Activated CD8-positive, alpha-beta memory T cell treated with anti-CD3 and anti-CD28 coated beads, Interleukin-2, amount 50 U/mL, for 24 hours (primary cell): ENCODE data around the gene EGFLAM.
"Not testable (repeated sequence)": the region's sequence is repeated elsewhere in the genome, so short reads cannot be mapped to it uniquely, and the experiment has no call there.

Source experiments
- DNase-seq: peaks from one replicate; pipeline ENCODE4 v3.0.0-alpha.2; 2020; ENCODE audit errors: extremely low read depth

EGFLAM gene

GRCh38 chr5:38329132-38329715 lies 70.9 kb downstream of the EGFLAM start:
- no peak for DNase-seq

GRCh38 chr5:38330207-38330606 lies 71.8 kb downstream of the EGFLAM start:
- no peak for DNase-seq

GRCh38 chr5:38331831-38332230 lies 73.5 kb downstream of the EGFLAM start:
- DNase-seq, result no peak

GRCh38 chr5:38333181-38333580 lies 74.8 kb downstream of the EGFLAM start:
- not testable (repeated sequence) for DNase-seq

- no peak for DNase-seq
These were observed 80.1 kb downstream of the EGFLAM start for GRCh38 chr5:38338455-38338854.

- DNase-seq, result no peak
These were observed 81.1 kb downstream of the EGFLAM start for GRCh38 chr5:38339446-38339845.

GRCh38 chr5:38341056-38341455 lies 82.7 kb downstream of the EGFLAM start:
- DNase-seq, result no peak

- DNase-seq, result no peak
These were observed 83.3 kb downstream of the EGFLAM start for GRCh38 chr5:38341641-38342040.

GRCh38 chr5:38342261-38342660 lies 83.9 kb downstream of the EGFLAM start:
- DNase-seq, result no peak

- DNase-seq, result no peak
These were observed 86.5 kb downstream of the EGFLAM start for GRCh38 chr5:38344891-38345290.

- no peak for DNase-seq
These were observed 88.2 kb downstream of the EGFLAM start for GRCh38 chr5:38346593-38346992.

GRCh38 chr5:38347040-38347763 lies 88.8 kb downstream of the EGFLAM start:
- no peak for DNase-seq

- DNase-seq, result no peak
These were observed 89.5 kb downstream of the EGFLAM start for GRCh38 chr5:38347896-38348295.

- DNase-seq, result no peak
These were observed 102.1 kb downstream of the EGFLAM start for GRCh38 chr5:38360323-38361061.

- no peak for DNase-seq
These were observed 104.4 kb downstream of the EGFLAM start for GRCh38 chr5:38362713-38363112.

GRCh38 chr5:38364825-38365224 lies 106.5 kb downstream of the EGFLAM start:
- no peak for DNase-seq

- no peak for DNase-seq
These were observed 109.1 kb downstream of the EGFLAM start for GRCh38 chr5:38367410-38367809.

GRCh38 chr5:38367966-38368365 lies 109.6 kb downstream of the EGFLAM start:
- no peak for DNase-seq

GRCh38 chr5:38369692-38370091 lies 111.3 kb downstream of the EGFLAM start:
- no peak for DNase-seq

- no peak for DNase-seq
These were observed 112.2 kb downstream of the EGFLAM start for GRCh38 chr5:38370358-38371100.

GRCh38 chr5:38371596-38371995 lies 113.2 kb downstream of the EGFLAM start:
- DNase-seq, result no peak

GRCh38 chr5:38373743-38374142 lies 115.4 kb downstream of the EGFLAM start:
- DNase-seq, result no peak
